Activated naive CD8-positive, alpha-beta T cell treated with anti-CD3 and anti-CD28 coated beads for 36 hours (primary cell): Measurements from ENCODE around the gene SPX. TPM values are rescaled to one million over a fixed set of nuclear protein-coding genes. Genes with fewer than 3 reads are reported as not detected.

ENCODE experiments used
- DNase-seq: peaks from one replicate; pipeline ENCODE4 v3.0.0; 2021
- H3K27ac Mint-ChIP-seq: one replicate; pipeline ENCODE4 v1.8.0; 2022; ENCODE audit warnings: mild to moderate bottlenecking, moderate library complexity, mixed read lengths
- H3K27me3 Mint-ChIP-seq: one replicate; pipeline ENCODE4 v1.8.0; 2022; ENCODE audit warnings: mild to moderate bottlenecking, mixed read lengths
- H3K36me3 Mint-ChIP-seq: one replicate; pipeline ENCODE4 v1.8.0; 2021; ENCODE audit warnings: mild to moderate bottlenecking, mixed read lengths
- H3K4me1 Mint-ChIP-seq: one replicate; pipeline ENCODE4 v1.8.0; 2021; ENCODE audit warnings: mixed read lengths
- H3K4me3 Mint-ChIP-seq: one replicate; pipeline ENCODE4 v1.8.0; 2022; ENCODE audit warnings: mild to moderate bottlenecking, moderate library complexity, mixed read lengths
- H3K9me3 Mint-ChIP-seq: one replicate; pipeline ENCODE4 v1.8.0; 2022; ENCODE audit warnings: mixed read lengths
- total RNA-seq, 2 experiments: library from RNA; stranded (reverse); gene quantifications; one replicate each; pipeline ENCODE4 v1.2.3, GENCODE V29; 2021

Gene SPX
- total RNA-seq, 2 experiments from 2014 or later, result 0.31 to 0.42 TPM

GRCh38 chr12:21552635-21553328, 26.7 kb downstream of the SPX start:
- H3K36me3 Mint-ChIP-seq, result peaks cover 1% of the 10 kb centered on the region
- H3K9me3 Mint-ChIP-seq, result no peaks in the 10 kb centered on the region
- peaks cover 4% of the 10 kb centered on the region for H3K4me1 Mint-ChIP-seq
- no peaks in the 10 kb centered on the region for H3K27me3 Mint-ChIP-seq
- H3K27ac Mint-ChIP-seq, result no peak overlapping the region
- DNase-seq, result no peak
- no peak overlapping the region for H3K4me3 Mint-ChIP-seq

- Mint-ChIP-seq H3K27ac (no peak overlapping the region), H3K4me3 (no peak overlapping the region), H3K36me3 (peaks cover 1% of the 10 kb centered on the region), H3K4me1 (peaks cover 1% of the 10 kb centered on the region), H3K9me3 (no peaks in the 10 kb centered on the region), H3K27me3 (no peaks in the 10 kb centered on the region)
- DNase-seq, result no peak
Observed at GRCh38 chr12:21553329-21553675, 27.2 kb downstream of the SPX start.

GRCh38 chr12:21558100-21558679, 32.1 kb downstream of the SPX start:
- peaks cover 3% of the 10 kb centered on the region for H3K4me1 Mint-ChIP-seq
- no peaks in the 10 kb centered on the region for H3K9me3 Mint-ChIP-seq
- no peaks in the 10 kb centered on the region for H3K27me3 Mint-ChIP-seq
- H3K36me3 Mint-ChIP-seq, result peaks cover 1% of the 10 kb centered on the region
- H3K27ac Mint-ChIP-seq, result no peak overlapping the region
- H3K4me3 Mint-ChIP-seq, result no peak overlapping the region
- DNase-seq, result no peak

GRCh38 chr12:21559855-21560569, 33.9 kb downstream of the SPX start:
- H3K27ac Mint-ChIP-seq, result no peak overlapping the region
- no peaks in the 10 kb centered on the region for H3K27me3 Mint-ChIP-seq
- no peaks in the 10 kb centered on the region for H3K9me3 Mint-ChIP-seq
- no peak for DNase-seq
- H3K36me3 Mint-ChIP-seq, result no peaks in the 10 kb centered on the region
- peaks cover 3% of the 10 kb centered on the region for H3K4me1 Mint-ChIP-seq
- H3K4me3 Mint-ChIP-seq, result no peak overlapping the region

- H3K27ac Mint-ChIP-seq, result no peak overlapping the region
- H3K27me3 Mint-ChIP-seq, result no peaks in the 10 kb centered on the region
- peaks cover 3% of the 10 kb centered on the region for H3K4me1 Mint-ChIP-seq
- no peaks in the 10 kb centered on the region for H3K9me3 Mint-ChIP-seq
- no peaks in the 10 kb centered on the region for H3K36me3 Mint-ChIP-seq
- no peak for DNase-seq
- no peak overlapping the region for H3K4me3 Mint-ChIP-seq
Observed at GRCh38 chr12:21561158-21561557, 35.1 kb downstream of the SPX start.

- H3K36me3 Mint-ChIP-seq, result no peaks in the 10 kb centered on the region
- H3K27ac Mint-ChIP-seq, result no peak overlapping the region
- H3K4me3 Mint-ChIP-seq, result no peak overlapping the region
- H3K9me3 Mint-ChIP-seq, result no peaks in the 10 kb centered on the region
- peaks cover 3% of the 10 kb centered on the region for H3K4me1 Mint-ChIP-seq
- DNase-seq, result no peak
- H3K27me3 Mint-ChIP-seq, result no peaks in the 10 kb centered on the region
Observed at GRCh38 chr12:21562859-21563258, 36.8 kb downstream of the SPX start.

GRCh38 chr12:21566223-21566906, 40.3 kb downstream of the SPX start:
- Mint-ChIP-seq H3K36me3 (no peaks in the 10 kb centered on the region), H3K4me3 (no peak overlapping the region), H3K27ac (no peak overlapping the region), H3K9me3 (no peaks in the 10 kb centered on the region), H3K27me3 (no peaks in the 10 kb centered on the region), H3K4me1 (no peaks in the 10 kb centered on the region)
- DNase-seq, result no peak

- DNase-seq, result no peak
- no peaks in the 10 kb centered on the region for H3K36me3 Mint-ChIP-seq
- no peaks in the 10 kb centered on the region for H3K9me3 Mint-ChIP-seq
- no peaks in the 10 kb centered on the region for H3K27me3 Mint-ChIP-seq
- no peaks in the 10 kb centered on the region for H3K4me1 Mint-ChIP-seq
- H3K27ac Mint-ChIP-seq, result no peak overlapping the region
- H3K4me3 Mint-ChIP-seq, result no peak overlapping the region
Observed at GRCh38 chr12:21566907-21567394, 40.9 kb downstream of the SPX start.

- no peak for DNase-seq
- no peak overlapping the region for H3K4me3 Mint-ChIP-seq
- H3K27me3 Mint-ChIP-seq, result no peaks in the 10 kb centered on the region
- H3K36me3 Mint-ChIP-seq, result no peaks in the 10 kb centered on the region
- H3K4me1 Mint-ChIP-seq, result no peaks in the 10 kb centered on the region
- H3K9me3 Mint-ChIP-seq, result no peaks in the 10 kb centered on the region
- H3K27ac Mint-ChIP-seq, result no peak overlapping the region
Observed at GRCh38 chr12:21568115-21568514, 42.0 kb downstream of the SPX start.

GRCh38 chr12:21571046-21571445, 45.0 kb downstream of the SPX start:
- DNase-seq, result no peak
- H3K27me3 Mint-ChIP-seq, result no peaks in the 10 kb centered on the region
- no peaks in the 10 kb centered on the region for H3K9me3 Mint-ChIP-seq
- no peak overlapping the region for H3K4me3 Mint-ChIP-seq
- H3K36me3 Mint-ChIP-seq, result no peaks in the 10 kb centered on the region
- H3K4me1 Mint-ChIP-seq, result no peaks in the 10 kb centered on the region
- H3K27ac Mint-ChIP-seq, result no peak overlapping the region

- no peaks in the 10 kb centered on the region for H3K27me3 Mint-ChIP-seq
- no peaks in the 10 kb centered on the region for H3K9me3 Mint-ChIP-seq
- no peak overlapping the region for H3K4me3 Mint-ChIP-seq
- no peaks in the 10 kb centered on the region for H3K36me3 Mint-ChIP-seq
- no peaks in the 10 kb centered on the region for H3K4me1 Mint-ChIP-seq
- DNase-seq, result no peak
- H3K27ac Mint-ChIP-seq, result no peak overlapping the region
Observed at GRCh38 chr12:21573733-21574358, 47.8 kb downstream of the SPX start.

- no peaks in the 10 kb centered on the region for H3K36me3 Mint-ChIP-seq
- no peak overlapping the region for H3K27ac Mint-ChIP-seq
- DNase-seq, result no peak
- H3K9me3 Mint-ChIP-seq, result no peaks in the 10 kb centered on the region
- no peak overlapping the region for H3K4me3 Mint-ChIP-seq
- no peaks in the 10 kb centered on the region for H3K4me1 Mint-ChIP-seq
- peaks cover 7% of the 10 kb centered on the region for H3K27me3 Mint-ChIP-seq
Observed at GRCh38 chr12:21576431-21576830, 50.3 kb downstream of the SPX start.

- no peaks in the 10 kb centered on the region for H3K4me1 Mint-ChIP-seq
- no peak overlapping the region for H3K4me3 Mint-ChIP-seq
- no peak overlapping the region for H3K27ac Mint-ChIP-seq
- no peak for DNase-seq
- H3K27me3 Mint-ChIP-seq, result peaks cover 12% of the 10 kb centered on the region
- no peaks in the 10 kb centered on the region for H3K36me3 Mint-ChIP-seq
- no peaks in the 10 kb centered on the region for H3K9me3 Mint-ChIP-seq
Observed at GRCh38 chr12:21577516-21577915, 51.4 kb downstream of the SPX start.

- Mint-ChIP-seq H3K27me3 (peaks cover 15% of the 10 kb centered on the region), H3K27ac (no peak overlapping the region), H3K9me3 (no peaks in the 10 kb centered on the region), H3K4me3 (no peak overlapping the region), H3K4me1 (no peaks in the 10 kb centered on the region), H3K36me3 (no peaks in the 10 kb centered on the region)
- DNase-seq, result no peak
Observed at GRCh38 chr12:21580748-21581516, 54.8 kb downstream of the SPX start.
